Skin of body (tissue), 2 donors: ENCODE data around the gene SDSL. TPM values are rescaled to one million over a fixed set of nuclear protein-coding genes. Genes with fewer than 3 reads are reported as not detected.

ENCODE experiments used
- DNase-seq: peaks from one replicate; lab custom pipeline; 2025; lab: John Stamatoyannopoulos, UW
- total RNA-seq: library from RNA; depleted of rRNA; stranded (reverse); fragments of >200 nt; gene quantifications from one replicate; pipeline ENCODE4 v1.2.3, GENCODE V29; 2014

The SDSL gene
- total RNA-seq, 1 donor from 2014 or later, result 2.6 TPM

GRCh38 chr12:113467502-113468364 is 45.6 kb downstream of the SDSL start:
- no peak for DNase-seq

GRCh38 chr12:113468365-113469223 is 46.4 kb downstream of the SDSL start:
- DNase-seq, result no peak

- DNase-seq, result no peak
These were observed 47.2 kb downstream of the SDSL start for GRCh38 chr12:113469224-113469948.

- no peak for DNase-seq
These were observed 48.0 kb downstream of the SDSL start for GRCh38 chr12:113469949-113470743.

GRCh38 chr12:113470871-113471618 is 48.9 kb downstream of the SDSL start:
- DNase-seq, result no peak

GRCh38 chr12:113471619-113472171 is 49.5 kb downstream of the SDSL start, which contains the start of gene LHX5:
TSS of gene LHX5 (minus strand) at chr12:113471871. CDS start at chr12:113471498, 373 bp downstream.
- DNase-seq, result no peak

GRCh38 chr12:113472191-113473121 is 50.3 kb downstream of the SDSL start:
- DNase-seq, result no peak

GRCh38 chr12:113473400-113473799 is 51.2 kb downstream of the SDSL start:
- no peak for DNase-seq

GRCh38 chr12:113473942-113474341 is 51.8 kb downstream of the SDSL start:
- DNase-seq, result no peak

GRCh38 chr12:113474635-113475436 is 52.7 kb downstream of the SDSL start:
- no peak for DNase-seq

GRCh38 chr12:113475451-113476175 is 53.4 kb downstream of the SDSL start:
- no peak for DNase-seq

- DNase-seq, result no peak
These were observed 54.2 kb downstream of the SDSL start for GRCh38 chr12:113476176-113476986.

- no peak for DNase-seq
These were observed 55.1 kb downstream of the SDSL start for GRCh38 chr12:113477171-113477841.

- DNase-seq, result no peak
These were observed 55.6 kb downstream of the SDSL start for GRCh38 chr12:113477842-113478215.

GRCh38 chr12:113478351-113479011 is 56.3 kb downstream of the SDSL start:
- DNase-seq, result no peak
